DMS53 treated with DMSO at 0.1 percent for 48 hours (cell line): ENCODE measurements around the gene DOK3.
"Not testable (repeated sequence)": the region's sequence is repeated elsewhere in the genome, so short reads cannot be mapped to it uniquely, and the experiment has no call there.

Experiments used
- DNase-seq: peaks from one replicate; lab custom pipeline; 2025; ENCODE audit not compliant: unreplicated experiment; lab: John Stamatoyannopoulos, UW

Gene DOK3

DNA sequence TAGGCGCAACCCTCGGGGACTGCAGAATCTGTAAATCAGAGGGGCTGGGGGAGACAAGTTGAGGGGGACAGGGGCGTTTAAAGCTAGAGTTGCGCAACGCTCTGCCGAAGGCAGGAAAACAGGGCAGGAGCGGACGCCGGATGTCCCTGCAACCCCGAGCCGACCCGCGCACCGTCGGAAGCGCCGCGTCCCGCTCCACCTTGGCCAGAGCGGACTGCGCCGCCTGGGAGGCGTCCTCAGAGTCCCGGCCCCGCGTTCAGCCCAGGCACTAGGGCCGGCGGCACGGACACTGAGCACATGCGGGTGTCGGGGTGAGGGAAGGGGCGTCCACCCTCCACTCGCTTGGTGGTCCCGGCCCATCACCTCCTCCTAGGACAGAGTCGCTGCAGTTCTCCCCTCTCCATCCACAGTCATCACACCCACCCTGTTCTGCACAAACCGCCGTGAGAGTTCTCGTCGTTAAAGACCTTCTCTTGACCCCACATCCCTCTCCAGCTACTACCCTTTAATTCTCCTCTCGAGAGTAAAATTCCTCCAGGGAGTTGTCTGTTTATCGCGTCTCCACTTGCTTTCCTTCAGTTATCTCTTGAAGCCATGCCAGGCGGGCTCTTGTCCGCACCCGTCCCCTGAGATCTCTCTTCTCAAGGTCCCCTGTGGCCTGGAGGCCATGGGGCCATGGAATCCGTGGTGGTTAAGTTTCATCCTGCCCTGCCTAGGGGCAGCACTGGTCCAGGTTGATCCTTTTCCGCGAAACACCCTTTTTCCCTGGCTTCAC is 11.4 kb downstream of the DOK3 start:
- peak; percentile 54 for DNase-seq

DNA sequence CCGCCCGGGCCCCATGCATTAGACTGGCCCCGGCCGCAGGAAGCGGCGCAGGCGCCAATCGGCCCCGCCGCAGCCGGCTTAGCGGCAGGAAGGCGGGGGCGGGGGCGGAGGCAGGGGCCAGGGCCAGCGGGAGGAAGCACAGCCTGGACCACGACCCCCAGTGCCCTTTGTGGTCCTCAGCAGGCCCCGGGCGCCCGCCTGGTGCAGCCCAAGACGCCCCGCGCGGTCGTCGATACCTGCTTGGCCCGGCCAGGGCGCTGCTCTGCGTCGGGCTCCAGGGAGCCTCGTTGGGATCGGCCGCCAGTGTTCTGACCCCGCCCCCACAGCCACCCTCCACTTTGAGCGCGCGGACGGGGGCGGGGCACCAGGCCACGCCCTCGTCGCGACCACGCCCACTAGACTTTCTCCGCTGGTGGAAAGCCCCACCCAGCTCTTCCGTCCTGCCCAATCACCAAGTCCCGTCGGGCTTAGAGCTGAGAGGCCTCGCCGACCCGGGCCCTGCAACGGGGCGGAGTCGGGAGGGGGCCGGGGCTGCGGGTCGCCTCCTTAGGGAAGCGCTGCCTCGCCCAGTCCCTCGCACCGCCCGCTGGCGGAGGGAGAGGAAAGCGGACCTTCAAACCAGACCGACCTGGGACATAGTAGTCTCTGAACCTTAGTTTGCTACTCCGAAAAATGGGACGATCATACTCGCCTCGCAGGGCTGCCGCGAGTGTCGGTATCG is 12.2 kb downstream of the DOK3 start, which contains the start of gene PDLIM7:
TSS of gene PDLIM7 (minus strand) at position 313 of the 721 bp plus-strand sequence. CDS start 1,092 bp downstream, outside the sequence.
- DNase-seq, result peak; percentile 94

DNA sequence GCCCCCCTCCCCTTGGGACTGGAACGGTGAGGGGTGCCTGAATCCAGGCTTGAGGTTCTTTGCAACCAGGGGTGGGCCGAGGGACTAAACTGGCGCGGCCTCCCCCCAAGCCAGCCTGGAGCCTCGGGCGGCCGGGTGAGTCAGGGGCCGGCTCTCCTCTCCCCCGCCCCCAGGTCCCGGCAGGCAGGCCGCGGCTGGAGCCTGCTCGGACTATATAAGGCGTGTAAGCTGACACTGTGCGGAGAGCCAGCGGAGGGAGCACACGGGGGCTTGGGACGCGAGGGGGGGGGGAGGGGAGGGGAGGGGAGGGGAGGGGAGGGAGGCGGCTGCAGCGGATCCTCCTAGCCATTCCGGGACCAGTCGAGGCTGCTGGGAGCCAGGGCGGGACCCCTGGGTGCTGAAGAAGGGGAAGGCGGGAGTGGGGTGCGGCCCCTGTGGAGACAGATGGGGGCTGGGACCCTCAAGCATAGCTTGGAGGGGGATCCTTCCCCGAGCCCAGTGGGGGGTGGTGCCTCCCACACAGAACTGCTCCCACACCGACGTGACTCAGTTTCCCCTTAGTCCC is 12.8 kb downstream of the DOK3 start:
- peak; percentile 39 for DNase-seq

DNA sequence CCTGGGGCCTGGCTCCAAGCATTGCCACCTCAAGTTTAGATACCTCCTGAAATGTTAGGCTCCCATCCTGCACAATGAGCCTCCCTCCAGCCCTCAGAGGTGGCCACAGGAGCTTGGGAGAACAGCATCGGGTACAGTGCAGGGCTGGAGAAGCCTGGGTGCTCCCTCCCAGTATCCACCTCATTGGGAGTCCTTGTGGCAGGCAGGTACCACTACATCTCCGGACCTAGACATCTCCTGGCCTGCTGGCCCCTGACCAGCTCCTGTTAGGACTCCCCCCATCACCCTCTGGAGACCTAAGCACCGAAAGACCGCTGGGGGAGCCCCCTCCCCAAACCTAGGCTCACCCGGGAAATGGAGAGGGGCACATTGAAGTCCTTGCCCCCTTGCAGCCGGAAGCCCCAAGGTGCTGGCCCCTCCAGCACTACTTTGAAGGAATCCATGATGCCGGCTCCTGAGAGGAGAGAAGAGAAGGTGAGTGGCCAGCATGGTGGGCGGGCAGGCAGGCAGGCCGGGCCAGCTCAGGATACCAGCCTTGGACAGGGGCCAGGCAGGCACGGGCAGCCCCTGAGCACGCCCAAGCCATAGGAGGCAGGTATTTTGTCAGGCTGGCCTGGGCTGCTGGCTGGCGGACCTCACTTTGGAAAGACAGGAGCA is 13.4 kb downstream of the DOK3 start:
- DNase-seq, result no peak

DNA sequence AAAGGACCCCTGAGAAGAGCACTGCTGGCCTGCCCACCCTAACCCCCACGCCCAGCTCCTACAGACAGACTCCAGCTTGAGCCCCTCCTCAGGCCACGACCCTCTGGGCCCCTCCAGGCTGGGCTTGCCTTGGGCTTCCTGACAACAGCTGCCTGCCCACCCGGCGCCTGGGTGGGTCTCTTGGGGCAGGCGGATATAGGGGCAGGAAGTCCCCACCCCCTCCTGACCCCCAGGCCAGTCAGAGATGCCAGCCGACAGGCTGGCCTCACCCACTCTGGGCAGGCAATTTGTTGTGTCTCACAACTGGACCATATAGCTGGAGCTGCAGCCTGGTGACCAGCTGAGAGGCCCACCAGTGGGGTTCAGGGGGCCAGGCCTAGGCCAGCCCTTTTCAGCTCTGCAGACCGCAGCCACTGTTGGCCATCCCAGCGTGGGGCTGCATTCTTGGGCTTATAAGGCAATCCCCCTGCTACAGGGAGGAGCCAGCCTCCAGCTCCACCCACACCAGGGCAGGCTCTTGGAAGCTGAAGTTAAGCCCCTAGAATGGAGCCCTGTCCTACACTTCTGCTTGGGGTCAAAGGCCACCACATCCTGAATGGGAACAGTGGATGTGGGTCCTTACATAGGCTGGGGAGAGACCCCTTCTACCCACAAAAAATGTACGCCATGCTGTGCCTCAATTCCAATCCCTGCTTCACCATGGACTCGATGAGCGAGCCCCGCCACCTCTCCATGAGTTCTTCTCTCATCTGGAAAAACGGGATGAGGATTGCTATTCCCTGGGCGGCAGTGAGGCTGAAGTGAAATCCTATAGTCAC is 14.2 kb downstream of the DOK3 start:
- no peak for DNase-seq

DNA sequence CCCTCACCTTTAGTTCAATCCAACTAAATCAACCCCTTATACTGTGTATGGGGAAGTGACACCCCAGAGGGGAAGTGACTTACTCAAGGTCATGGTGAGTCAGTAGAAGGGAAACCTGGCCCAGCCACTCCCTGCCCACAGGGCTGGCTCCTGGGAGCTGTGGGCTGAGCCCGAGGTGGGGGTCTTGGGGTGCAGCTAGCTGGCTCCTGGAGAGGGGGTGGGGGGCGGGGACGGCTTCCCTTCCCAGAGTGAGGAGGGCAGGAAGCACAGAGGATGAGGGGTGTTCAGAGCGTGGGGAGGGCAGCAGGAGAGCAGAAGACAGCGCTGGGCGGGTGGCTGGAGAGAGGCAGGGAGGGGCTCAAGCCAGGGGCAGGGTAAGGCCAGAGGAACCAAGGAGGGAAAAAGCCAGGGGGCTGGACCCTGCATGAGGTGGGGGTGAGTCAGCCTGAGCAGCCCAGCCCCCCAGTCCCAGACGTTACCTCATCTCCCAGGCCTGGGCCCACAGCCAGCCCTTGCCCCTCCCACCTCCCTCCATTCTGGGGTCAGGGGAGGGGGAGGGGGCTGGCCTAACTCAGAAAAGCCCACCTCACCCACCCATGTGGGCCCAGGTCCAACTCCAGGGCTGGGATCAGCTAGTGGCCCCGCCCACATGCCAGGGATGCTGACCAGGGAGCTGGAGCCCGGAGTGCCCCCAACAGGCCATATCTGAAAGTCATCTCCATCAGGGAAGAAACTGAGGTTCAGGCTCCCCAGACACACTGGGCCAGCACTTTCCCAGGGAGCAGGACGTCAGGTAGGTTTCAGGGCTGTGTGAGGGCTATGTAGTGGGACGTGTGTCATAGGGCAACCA is 15.1 kb downstream of the DOK3 start:
- no peak for DNase-seq

DNA sequence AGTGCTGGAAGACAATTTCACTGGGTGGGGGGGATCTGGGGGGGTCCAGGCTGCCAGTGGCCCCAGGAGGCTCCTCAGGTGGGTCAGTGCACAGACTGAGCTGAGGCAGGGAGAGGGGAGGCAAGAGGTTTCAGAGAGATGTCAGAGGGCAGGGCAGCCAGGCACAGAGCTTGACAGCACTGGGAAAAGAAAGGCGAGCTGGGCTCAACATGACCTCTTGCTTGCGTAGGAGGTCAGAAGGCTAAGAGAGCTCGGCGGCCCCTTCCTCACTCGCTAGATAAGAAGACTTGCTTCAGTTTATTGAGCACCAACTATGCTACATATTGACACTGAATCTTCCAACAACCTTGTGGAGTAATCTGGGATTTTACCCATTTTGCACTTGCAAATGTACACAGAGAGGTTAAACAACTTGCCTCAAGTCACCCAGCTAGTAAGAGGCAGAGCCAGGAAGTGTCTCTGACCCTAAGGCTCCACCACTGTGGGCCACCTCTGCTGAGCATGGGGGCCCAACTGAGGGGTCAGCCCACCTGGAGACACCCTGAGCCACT is 15.8 kb downstream of the DOK3 start:
- no peak for DNase-seq

DNA sequence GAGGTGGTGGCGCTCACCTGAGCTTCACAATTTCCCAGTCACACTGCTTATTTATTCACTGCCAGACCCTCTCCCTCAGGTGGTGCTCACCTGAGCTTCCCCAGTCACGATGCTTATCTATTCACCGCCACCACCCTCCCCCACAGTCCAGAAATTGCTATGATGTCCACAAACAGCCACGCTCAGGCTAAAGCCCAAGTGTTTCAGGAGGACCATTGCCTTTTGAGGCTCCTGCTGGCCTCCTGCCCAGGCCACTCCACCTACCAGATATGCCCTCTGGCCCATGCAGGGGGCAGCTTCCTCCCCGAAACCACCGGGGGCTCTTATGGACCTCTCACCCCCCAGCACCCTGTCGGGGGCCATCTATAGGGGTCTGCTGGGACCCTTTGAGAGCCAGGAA is 16.8 kb downstream of the DOK3 start:
- no peak for DNase-seq

DNA sequence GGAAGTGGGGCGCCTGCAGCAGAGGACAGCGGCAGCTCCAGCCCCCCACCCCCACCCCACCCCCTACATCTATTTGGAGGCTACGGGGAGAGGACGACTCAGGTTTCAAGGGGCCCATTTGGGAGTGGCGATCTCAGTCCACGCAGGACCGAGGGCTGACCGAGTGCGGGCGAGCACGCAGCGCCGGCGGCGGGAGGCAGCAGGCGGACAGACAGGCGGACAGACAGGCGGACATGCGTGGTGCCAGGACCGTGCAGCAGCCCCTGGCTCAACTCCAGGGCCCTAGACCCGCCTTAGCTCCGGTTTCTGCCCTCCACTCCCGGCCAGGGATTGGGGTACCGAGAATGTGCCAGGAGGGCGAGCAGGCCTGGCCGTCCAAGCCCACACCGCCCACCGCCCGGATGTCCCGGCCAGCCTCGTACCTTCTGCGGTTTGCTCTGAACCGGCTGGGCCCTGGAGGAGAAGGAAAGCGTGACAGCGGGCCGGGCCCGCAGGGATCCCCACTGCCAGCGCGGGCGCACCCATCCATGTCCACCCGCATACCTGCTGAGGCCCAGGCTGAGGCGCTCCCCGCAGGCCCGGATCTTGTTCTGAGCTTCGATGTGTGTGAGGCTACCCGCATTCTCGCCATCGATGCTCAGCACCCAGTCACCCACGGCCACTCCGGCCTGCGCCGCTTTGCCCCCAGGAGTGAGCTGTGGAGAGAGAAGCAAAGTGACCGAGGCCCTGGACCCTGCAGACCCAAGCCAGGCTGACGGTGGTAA is 17.5 kb downstream of the DOK3 start:
- no peak for DNase-seq

DNA sequence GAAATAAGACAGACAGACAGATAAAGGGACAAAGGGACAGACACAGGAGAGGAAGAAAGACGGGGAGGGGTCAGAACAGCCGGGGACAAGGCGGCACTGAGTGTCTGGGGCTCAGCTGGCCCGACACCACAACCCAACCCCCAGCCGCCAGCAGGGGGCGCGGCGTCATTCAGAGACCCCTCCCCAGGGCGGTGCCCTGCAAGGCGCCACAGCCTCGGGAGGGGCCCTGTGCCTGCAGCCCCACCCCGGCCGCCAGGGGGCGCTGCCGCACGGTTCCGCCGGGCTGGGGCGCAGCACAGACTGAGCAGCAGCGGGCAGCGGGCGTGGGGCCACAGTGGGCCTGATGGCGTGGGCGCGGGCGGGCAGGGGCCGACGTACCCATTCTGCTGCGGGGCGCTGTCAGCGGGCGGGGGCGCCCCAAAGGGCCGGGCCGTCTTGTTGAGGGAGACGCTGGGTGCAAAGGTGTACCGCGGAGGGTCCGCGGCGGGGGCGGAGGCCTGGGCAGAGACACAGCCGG is 18.1 kb downstream of the DOK3 start:
- DNase-seq, result no peak

DNA sequence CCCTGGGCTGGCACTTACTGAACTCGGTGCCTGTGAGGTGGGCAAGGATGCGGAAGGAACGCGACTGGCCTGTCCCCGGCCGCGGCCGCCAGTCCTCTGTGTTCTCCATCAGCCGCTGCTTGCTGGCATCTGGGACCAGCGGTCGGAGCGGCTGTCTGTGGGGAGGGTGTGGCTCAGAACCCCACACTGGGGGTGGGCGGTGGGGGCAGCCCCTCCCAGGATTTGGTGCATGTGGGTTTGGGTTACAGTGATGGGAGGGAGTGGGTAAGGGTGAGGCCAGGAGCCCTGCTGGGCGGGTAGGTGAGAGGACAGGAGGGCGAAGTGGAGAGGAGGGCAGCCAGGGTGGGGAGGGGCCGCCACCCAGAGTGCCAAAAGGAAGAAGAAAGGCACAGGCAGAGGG is 18.6 kb downstream of the DOK3 start:
- DNase-seq, result no peak

DNA sequence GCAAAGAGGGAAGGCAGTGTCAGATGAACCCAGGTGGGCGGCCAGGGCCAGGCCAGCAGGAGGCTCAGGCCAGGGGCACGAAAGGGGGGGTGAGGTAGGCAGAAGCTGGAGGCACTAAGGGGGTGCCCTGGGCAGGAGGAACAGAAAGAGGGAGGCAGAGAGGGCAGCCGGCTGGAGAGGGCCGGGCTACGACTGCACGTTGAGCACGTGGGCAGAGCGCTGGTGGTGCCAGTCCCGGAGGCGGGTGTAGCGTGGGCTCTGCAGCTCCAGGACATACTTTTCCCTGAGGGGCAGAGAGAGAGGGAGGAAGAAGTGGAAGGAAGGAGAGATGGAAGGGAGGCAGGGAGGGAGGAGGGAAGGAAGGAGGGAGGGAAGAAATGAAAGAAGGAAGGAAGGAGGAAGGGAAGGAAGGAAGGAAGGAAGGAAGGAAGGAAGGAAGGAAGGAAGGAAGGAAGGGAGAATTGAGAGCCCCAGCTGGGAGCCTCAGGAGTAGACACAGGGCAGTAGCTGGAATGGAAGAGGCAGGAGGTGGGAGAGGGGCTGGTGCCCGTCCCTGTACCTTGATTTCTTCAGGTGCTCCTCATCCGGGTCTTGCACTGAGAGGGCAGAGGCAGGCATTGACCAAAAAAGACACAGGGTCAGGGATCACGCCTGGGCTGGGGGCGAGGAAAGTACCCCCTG is 19.2 kb downstream of the DOK3 start:
- DNase-seq, result no peak

DNA sequence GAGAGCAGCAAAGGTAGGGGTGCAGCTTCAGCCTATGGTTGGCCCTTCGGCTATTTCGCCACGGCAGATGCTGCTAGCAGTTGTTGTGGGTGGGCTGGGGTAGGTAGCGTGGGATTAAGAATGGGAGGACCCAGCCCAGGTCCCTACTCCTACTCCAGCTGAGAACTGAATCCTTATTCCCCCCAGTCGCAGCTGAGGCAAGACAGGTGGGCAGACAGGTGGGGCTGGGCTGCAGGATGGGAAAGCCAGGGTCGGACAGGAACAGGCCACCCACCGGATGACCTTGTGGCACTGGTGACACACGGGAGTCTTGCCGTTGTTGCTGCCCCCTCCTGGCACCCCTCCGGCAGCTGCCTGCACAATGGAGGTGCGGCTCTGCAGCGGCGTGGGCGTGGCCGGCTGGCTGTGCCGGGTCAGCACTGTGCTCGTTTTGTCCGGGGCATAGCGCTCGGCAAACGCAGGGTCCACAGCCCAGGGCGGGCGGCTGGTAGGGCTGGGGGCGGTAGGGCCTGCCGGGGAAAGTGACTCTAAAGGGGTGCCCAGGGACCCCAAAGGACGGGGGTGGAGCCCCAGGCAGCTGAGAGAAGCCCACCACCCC is 20.4 kb downstream of the DOK3 start:
- no peak for DNase-seq

DNA sequence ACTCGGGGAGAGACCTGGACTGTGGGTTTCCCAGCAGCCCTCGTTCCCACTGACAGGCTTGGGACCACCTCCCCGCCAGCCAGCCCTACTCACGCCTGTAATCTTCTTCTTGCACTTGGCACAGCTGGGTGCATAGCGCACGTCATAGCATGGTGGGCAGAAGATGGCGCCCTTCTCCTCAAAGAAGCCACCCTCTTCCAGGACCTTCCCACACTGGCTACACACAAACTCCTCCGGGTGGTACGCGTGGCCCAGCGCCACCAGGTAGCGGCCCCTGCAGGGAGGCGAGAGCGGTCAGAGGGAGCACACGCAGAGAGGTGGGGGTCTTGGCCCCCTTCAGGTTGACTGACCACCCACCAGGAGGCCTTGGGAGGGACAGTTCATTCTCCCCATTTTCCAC is 21.7 kb downstream of the DOK3 start:
- no peak for DNase-seq

DNA sequence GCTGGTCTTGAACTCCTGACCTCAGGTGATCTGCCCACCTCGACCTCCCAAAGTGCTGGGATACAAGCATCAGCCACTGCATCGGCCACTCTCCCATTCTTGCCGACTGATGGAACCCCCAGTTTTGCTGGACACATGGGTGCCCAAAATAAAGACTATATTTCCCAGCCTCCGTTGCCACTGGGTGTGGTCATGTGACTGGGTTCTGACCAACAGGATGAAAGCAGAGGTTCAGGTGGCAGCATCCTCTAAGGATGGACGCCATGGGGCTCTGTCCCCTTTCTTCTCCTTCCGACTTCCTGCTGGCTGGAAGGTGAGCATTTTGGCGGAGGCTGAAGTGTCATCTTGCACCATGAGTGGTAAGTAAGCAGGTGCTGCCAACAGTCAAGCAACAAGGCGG is 22.5 kb downstream of the DOK3 start:
- DNase-seq, result no peak

DNA sequence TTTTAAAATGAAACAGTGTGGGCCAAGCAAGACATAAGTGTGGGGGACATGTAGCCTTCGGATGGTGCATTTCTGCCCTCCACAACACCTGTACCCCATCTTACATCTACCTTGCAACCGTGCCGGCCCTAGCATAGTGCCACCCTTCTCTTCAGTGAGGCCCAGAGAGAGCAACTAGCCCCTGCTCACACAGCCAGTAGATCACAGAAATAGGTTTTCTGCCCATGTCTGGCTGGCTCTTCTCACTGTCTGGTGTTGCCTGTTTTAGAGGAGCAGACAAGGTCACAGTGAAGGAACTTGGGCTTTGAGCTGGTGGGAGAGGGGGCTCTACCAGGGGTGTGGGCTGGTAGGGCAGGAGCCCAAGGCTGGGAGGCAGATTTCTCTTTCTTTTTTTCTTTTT is 23.4 kb downstream of the DOK3 start:
- DNase-seq, result no peak

DNA sequence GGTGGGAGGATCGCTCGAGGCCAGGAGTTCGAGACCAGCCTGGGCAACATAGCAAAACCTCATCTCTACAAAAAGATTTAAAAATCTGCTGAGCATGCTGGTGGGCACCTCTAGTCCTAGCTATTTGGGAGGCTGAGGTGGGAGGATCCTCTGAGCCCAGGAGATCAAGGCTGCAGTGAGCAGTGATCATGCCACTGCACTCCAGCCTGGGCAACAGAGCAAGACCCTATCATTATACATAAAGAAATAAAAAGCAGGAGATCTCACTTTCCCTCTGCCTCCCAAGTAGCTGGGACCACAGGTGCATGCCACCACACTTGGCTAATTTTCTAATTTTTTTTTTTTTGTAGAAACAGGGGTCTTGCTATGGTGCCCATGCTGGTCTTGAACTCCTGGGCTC is 23.9 kb downstream of the DOK3 start:
- not testable (repeated sequence) for DNase-seq
